Measurements from ENCODE around the gene TOGARAM2. TPM values are rescaled to one million over a fixed set of nuclear protein-coding genes. Genes with fewer than 3 reads are reported as not detected.

The TOGARAM2 gene
- total and polyA plus RNA-seq, 7 experiments from 2014 or later: 0.58 to 4.9 (median 1.4) TPM; not detected in 1

DNA sequence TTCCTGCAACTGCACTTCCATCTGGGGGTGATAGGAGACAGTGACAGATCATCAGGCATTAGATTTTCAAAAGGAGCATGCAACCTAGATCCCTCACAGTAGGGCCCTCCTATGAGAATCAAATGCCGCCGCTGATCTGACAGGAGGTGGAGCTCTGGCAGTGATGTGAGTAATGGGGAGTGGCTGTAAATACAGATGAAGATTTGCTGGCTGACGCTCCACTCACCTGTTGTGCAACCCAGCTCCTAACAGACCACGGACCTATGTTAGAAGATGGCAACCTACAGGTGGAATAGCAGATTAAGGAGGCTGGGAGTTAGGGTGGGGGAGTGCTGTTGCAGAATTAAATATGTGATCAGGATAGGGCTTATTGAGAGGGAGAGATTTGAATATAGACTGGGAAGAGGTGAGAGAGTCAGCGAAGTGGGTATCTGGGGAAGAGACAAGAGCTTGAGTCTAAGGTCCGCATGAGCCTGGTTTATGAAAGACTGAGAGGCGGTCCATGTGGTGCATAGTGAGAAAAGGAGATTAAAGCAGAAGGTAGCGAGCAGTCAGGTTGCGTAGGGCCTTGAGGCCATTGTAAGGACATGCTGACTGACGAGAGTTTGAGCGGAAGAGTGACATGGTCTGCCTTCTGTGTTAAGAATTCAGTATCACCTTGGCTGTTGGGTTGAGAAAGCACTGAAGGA is 31.3 kb upstream of the TOGARAM2 start:
- Histone ChIP-seq H3K9me3 (ENCODE audit: control insufficient read depth in 2 of 3, low read length in 3 of 3) (no peaks in the 10 kb centered on the region), H3K36me3 (ENCODE audit: control insufficient read depth in 2 of 3, insufficient read depth in 3 of 3, low read length in 3 of 3) (peaks cover 0 to 34% (median 0%) of the 10 kb centered on the region in 3 experiments), H3K4me3 (ENCODE audit: low read length) (no peak overlapping the region), H3K4me1 (ENCODE audit: control insufficient read depth in 2 of 2, insufficient read depth in 2 of 2, low read length in 2 of 2) (no peaks in the 10 kb centered on the region), H3K27me3 (ENCODE audit: control insufficient read depth in 2 of 2, insufficient read depth in 2 of 2, low read length in 2 of 2) (no peaks in the 10 kb centered on the region), H3K27ac (ENCODE audit: low read depth, low read length) (no peak overlapping the region)
- intact Hi-C loops (cut with micrococcal nuclease): no loop called here
- H3K27ac Mint-ChIP-seq: peak overlapping the region in 4 of 9 donors; percentile 10 to 51 (median 14)
- ChIA-PET CTCF (interaction anchor here (0.6 kb wide), 1 partner anchor 34 kb away, joined by 3 read pairs; no protein-coding TSS in a partner anchor), POLR2A (no interaction called here)
- DNase-seq (no peak), ATAC-seq (no peak)
- no peak overlapping the region for H3K4me3 Mint-ChIP-seq
- H3K4me1 Mint-ChIP-seq: peaks cover 0 to 7% (median 0%) of the 10 kb centered on the region in 7 donors
- H3K36me3 Mint-ChIP-seq: peaks cover 4 to 36% (median 28%) of the 10 kb centered on the region in 5 donors
- no peaks in the 10 kb centered on the region for H3K9me3 Mint-ChIP-seq
- peaks cover 0 to 2% (median 0%) of the 10 kb centered on the region in 5 donors for H3K27me3 Mint-ChIP-seq

DNA sequence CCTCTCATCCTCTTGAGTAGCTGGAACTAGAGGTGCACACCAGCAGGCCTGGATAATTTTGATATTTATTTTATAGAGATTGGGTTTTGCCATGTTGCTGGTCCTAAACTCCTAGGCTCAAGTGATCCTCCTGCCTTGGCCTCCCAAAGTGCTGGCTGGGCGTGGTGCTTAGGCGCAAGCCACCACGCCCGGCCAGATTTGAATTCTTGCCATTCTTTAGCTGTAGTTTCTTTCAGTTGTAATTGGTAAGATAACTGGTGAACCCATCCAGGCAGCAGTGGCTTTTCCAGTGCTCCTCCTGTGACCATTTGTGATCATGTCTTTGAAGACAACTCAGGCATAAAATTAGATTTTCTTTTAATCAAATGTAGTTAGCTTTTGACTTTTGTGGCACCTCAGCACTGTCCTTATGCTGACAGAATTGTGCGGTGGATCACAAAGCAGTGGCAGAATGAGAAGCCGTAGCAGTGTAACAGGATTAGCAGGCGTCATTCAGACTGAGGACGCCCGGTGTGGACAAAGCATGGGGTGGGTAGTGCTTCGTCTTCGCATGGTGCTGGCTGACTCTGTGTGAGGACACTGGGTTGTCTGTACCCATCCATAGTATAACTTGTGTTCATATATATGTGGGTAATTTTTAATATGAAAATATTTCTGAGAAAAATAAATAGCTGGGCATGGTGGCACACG is 30.0 kb upstream of the TOGARAM2 start:
- POLR2A ChIA-PET: no interaction called here
- intact Hi-C loops (cut with micrococcal nuclease): no loop called here

DNA sequence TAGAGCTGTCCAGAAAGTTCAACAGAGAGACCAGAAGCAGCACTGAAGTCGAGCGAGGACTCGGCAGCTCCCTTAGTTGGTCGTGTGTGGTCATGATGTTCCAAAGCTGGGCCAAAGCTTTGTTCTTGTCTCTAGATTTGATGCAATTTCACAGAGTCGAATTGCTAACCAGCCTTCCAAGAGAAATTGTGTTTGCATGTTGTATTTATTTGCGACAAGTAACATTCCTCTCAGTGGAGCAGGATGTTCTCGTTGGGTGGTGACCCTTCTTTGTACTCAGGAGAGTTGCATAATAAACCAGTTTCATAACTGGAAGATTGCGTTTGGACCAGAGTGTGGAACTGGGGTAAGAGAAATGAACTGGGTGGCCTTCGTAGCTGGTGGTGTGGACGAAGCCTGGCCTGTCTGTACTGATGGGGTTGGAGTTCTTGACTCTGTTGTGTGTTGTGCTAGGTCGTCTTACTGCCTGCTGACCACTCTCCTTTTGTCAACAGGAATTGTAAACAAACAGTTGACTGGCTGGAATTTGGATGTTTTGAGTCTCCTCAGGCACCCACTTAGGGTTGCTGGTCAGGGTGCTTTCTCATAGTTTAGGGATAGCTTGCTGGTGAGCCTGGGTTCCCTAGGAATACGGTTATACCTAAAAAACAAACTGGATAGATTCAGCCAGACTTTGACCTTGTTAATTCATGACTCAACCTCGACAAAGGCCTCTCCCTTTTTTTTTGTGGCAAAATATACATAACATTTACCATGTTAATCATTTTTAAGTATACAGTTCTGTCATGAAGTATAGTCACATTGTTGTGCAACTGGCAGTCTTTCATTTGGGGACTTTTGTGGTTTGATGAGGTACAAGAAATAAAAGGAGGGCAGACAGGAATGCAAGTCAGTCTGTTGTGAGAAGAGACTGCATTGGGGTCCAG is 28.9 kb upstream of the TOGARAM2 start:
- peaks cover 0 to 6% (median 0%) of the 10 kb centered on the region in 5 donors for H3K27me3 Mint-ChIP-seq
- ATAC-seq: peak; percentile 58
- Histone ChIP-seq H3K4me1 (ENCODE audit: control insufficient read depth in 2 of 2, insufficient read depth in 2 of 2, low read length in 2 of 2) (no peaks in the 10 kb centered on the region), H3K36me3 (ENCODE audit: control insufficient read depth in 2 of 3, insufficient read depth in 3 of 3, low read length in 3 of 3) (peaks cover 0 to 10% (median 0%) of the 10 kb centered on the region in 3 experiments), H3K9me3 (ENCODE audit: control insufficient read depth in 2 of 3, low read length in 3 of 3) (no peaks in the 10 kb centered on the region), H3K27ac (ENCODE audit: low read depth, low read length) (no peak overlapping the region), H3K27me3 (ENCODE audit: control insufficient read depth in 2 of 2, insufficient read depth in 2 of 2, low read length in 2 of 2) (no peaks in the 10 kb centered on the region), H3K4me3 (ENCODE audit: low read length) (no peak overlapping the region)
- peaks cover 0 to 22% (median 19%) of the 10 kb centered on the region in 5 donors for H3K36me3 Mint-ChIP-seq
- DNase-seq: no peak
- H3K9me3 Mint-ChIP-seq: no peaks in the 10 kb centered on the region
- H3K27ac Mint-ChIP-seq: peak overlapping the region in 3 of 9 donors; percentile 4 to 28 (median 22)
- H3K4me1 Mint-ChIP-seq: peaks cover 0 to 12% (median 0%) of the 10 kb centered on the region in 7 donors
- H3K4me3 Mint-ChIP-seq: no peak overlapping the region
- ChIA-PET POLR2A (no interaction called here), CTCF (interaction anchor here (0.5 to 0.7 kb wide), 3 partner anchors 38 to 391 kb away, joined by 3 to 5 read pairs (median 4); no protein-coding TSS in a partner anchor)
- intact Hi-C loops (cut with micrococcal nuclease): loop anchor here in 1 of 2 donors (1.0 to 2.0 kb wide), 2 partner anchors 131 to 385 kb away; no protein-coding TSS in a partner anchor

More for the DNA sequence above, 30.0 kb upstream of the TOGARAM2 start:
- Mint-ChIP-seq H3K4me1 (peaks cover 0 to 7% (median 0%) of the 10 kb centered on the region in 7 donors), H3K9me3 (no peaks in the 10 kb centered on the region), H3K36me3 (peaks cover 4 to 28% (median 23%) of the 10 kb centered on the region in 5 donors), H3K27me3 (peaks cover 0 to 2% (median 0%) of the 10 kb centered on the region in 5 donors), H3K4me3 (no peak overlapping the region), H3K27ac (peak overlapping the region in 1 of 9 donors; percentile 57)
- no peaks in the 10 kb centered on the region for H3K9me3 ChIP-seq (ENCODE audit: control insufficient read depth in 2 of 3, low read length in 3 of 3)
- no peak overlapping the region for H3K4me3 ChIP-seq (ENCODE audit: low read length)
- no peak for DNase-seq
- H3K36me3 ChIP-seq (ENCODE audit: control insufficient read depth in 2 of 3, insufficient read depth in 3 of 3, low read length in 3 of 3): peaks cover 0 to 20% (median 0%) of the 10 kb centered on the region in 3 experiments
- no peak for ATAC-seq
- no peak overlapping the region for H3K27ac ChIP-seq (ENCODE audit: low read depth, low read length)
- no peaks in the 10 kb centered on the region for H3K4me1 ChIP-seq (ENCODE audit: control insufficient read depth in 2 of 2, insufficient read depth in 2 of 2, low read length in 2 of 2)
- no peaks in the 10 kb centered on the region for H3K27me3 ChIP-seq (ENCODE audit: control insufficient read depth in 2 of 2, insufficient read depth in 2 of 2, low read length in 2 of 2)
- CTCF ChIA-PET: interaction anchor here (0.5 to 0.7 kb wide), 2 partner anchors 8 to 357 kb away, joined by 3 to 4 read pairs; no protein-coding TSS in a partner anchor

DNA sequence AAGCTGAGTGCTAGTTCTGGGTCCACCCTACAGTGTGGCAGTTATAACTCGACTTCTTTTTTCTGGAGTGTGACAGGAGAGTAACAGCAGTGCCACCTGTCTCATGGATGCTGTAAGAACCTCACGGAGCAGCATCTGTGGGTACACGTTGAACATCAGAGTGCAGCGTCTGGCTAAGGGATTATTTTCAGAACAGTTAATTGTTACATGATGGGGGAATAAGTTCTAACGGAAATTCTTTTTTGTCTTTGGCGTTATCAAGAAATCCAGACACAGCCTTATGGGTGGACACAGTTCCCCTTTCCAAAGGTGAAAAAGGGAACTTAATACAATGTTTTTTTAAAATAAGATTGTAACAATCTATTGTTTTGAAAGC is 28.3 kb upstream of the TOGARAM2 start:
- Histone ChIP-seq H3K27ac (ENCODE audit: low read depth, low read length) (no peak overlapping the region), H3K27me3 (ENCODE audit: control insufficient read depth in 2 of 2, insufficient read depth in 2 of 2, low read length in 2 of 2) (no peaks in the 10 kb centered on the region), H3K4me1 (ENCODE audit: control insufficient read depth in 2 of 2, insufficient read depth in 2 of 2, low read length in 2 of 2) (no peaks in the 10 kb centered on the region), H3K9me3 (ENCODE audit: control insufficient read depth in 2 of 3, low read length in 3 of 3) (no peaks in the 10 kb centered on the region), H3K36me3 (ENCODE audit: control insufficient read depth in 2 of 3, insufficient read depth in 3 of 3, low read length in 3 of 3) (peaks cover 0 to 6% (median 0%) of the 10 kb centered on the region in 3 experiments), H3K4me3 (ENCODE audit: low read length) (no peak overlapping the region)
- CTCF ChIA-PET: interaction anchor here (0.7 kb wide), 1 partner anchor 37 kb away, joined by 3 read pairs; no protein-coding TSS in a partner anchor
- Mint-ChIP-seq H3K9me3 (no peaks in the 10 kb centered on the region), H3K27me3 (peaks cover 0 to 6% (median 0%) of the 10 kb centered on the region in 5 donors), H3K36me3 (peaks cover 0 to 21% (median 17%) of the 10 kb centered on the region in 5 donors), H3K4me3 (no peak overlapping the region), H3K27ac (peak overlapping the region in 3 of 9 donors; percentile 4 to 28 (median 22)), H3K4me1 (peaks cover 0 to 12% (median 0%) of the 10 kb centered on the region in 7 donors)
- peak; percentile 56 for ATAC-seq
- POLR2A ChIA-PET: no interaction called here
- intact Hi-C loops (cut with micrococcal nuclease): loop anchor here in 1 of 2 donors (1.0 to 2.0 kb wide), 2 partner anchors 132 to 386 kb away; no protein-coding TSS in a partner anchor
- peak in 1 of 9 donors; percentile 12 for DNase-seq

DNA sequence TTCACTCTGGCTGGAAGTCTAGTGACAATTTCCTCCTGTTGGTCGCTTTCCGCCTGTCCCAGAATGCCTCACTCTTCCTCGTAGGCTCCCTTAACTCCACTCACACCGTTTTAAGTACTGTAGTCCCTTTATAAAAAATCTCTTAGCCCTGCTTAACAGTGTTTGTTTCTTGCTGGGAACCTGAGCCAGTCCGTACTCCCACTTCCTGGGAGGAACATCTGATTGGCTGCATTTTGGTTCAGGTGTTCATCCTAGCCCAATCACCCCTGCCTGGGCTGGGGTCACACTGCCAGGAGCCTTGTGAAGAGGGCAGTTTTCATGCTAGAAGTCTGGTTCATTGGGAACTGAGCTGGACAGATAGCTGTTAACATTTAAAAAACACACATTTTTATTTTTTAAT is 25.6 kb upstream of the TOGARAM2 start:
- intact Hi-C loops (cut with micrococcal nuclease): loop anchor here (5.0 kb wide), 2 partner anchors 887 to 967 kb away; partner anchors contain the start of gene ALK (in 1 of the 2)
- H3K4me3 Mint-ChIP-seq: no peak overlapping the region
- POLR2A ChIA-PET: interaction anchor here (0.6 kb wide), 1 partner anchor 9 kb away, joined by 4 read pairs; no protein-coding TSS in a partner anchor

More for the DNA sequence above, 25.6 kb upstream of the TOGARAM2 start:
- Histone ChIP-seq H3K4me3 (ENCODE audit: low read length) (no peak overlapping the region), H3K9me3 (ENCODE audit: control insufficient read depth in 2 of 3, low read length in 3 of 3) (no peaks in the 10 kb centered on the region), H3K36me3 (ENCODE audit: control insufficient read depth in 2 of 3, insufficient read depth in 3 of 3, low read length in 3 of 3) (no peaks in the 10 kb centered on the region), H3K27me3 (ENCODE audit: control insufficient read depth in 2 of 2, insufficient read depth in 2 of 2, low read length in 2 of 2) (no peaks in the 10 kb centered on the region), H3K27ac (ENCODE audit: low read depth, low read length) (no peak overlapping the region), H3K4me1 (ENCODE audit: control insufficient read depth in 2 of 2, insufficient read depth in 2 of 2, low read length in 2 of 2) (no peaks in the 10 kb centered on the region)
- H3K27me3 Mint-ChIP-seq: peaks cover 0 to 8% (median 0%) of the 10 kb centered on the region in 5 donors
- H3K4me1 Mint-ChIP-seq: peaks cover 0 to 18% (median 4%) of the 10 kb centered on the region in 7 donors
- CTCF ChIA-PET: interaction anchor here (0.6 to 2.2 kb wide), 4 partner anchors 55 to 433 kb away, joined by 3 to 5 read pairs (median 4); no protein-coding TSS in a partner anchor
- H3K9me3 Mint-ChIP-seq: no peaks in the 10 kb centered on the region
- ATAC-seq: no peak
- peak overlapping the region in 1 of 9 donors; percentile 9 for H3K27ac Mint-ChIP-seq
- no peak for DNase-seq
- peaks cover 0 to under 1% (median 0%) of the 10 kb centered on the region in 5 donors for H3K36me3 Mint-ChIP-seq
